PFSK-1 (cell line): ENCODE measurements around the gene MAML2.

ENCODE experiments used
- FOXP2 ChIP-seq: optimal IDR thresholded peaks from 2 replicates; pipeline ENCODE3; 2011; ENCODE audit warnings: borderline replicate concordance, control low read depth, inconsistent platforms; ENCODE audit not compliant: insufficient read depth; ENCODE audit errors: extremely low read length, extremely low read depth
- POLR2AphosphoS5 ChIP-seq: IDR thresholded peaks from 2 replicates; pipeline ENCODE4 v1.6.1; 2012; ENCODE audit warnings: low read depth, mild to moderate bottlenecking, control low read depth, low read length, moderate library complexity
- SIN3A ChIP-seq: IDR thresholded peaks from 2 replicates; pipeline ENCODE4 v1.6.1; 2012; ENCODE audit warnings: mild to moderate bottlenecking, low read length, moderate library complexity, borderline replicate concordance; ENCODE audit not compliant: insufficient read depth
- TAF1 ChIP-seq: IDR thresholded peaks from 2 replicates; pipeline ENCODE4 v1.6.1; 2012; ENCODE audit warnings: low read length, control low read depth, borderline replicate concordance; ENCODE audit not compliant: insufficient read depth
- TF ChIP-seq, protein P1 (sequence below), 2 experiments: IDR thresholded peaks; 2 replicates each; pipeline versions ENCODE4 v1.6.1 to v1.8.0; 2011 to 2012; ENCODE audit warnings: low read depth in 2 of 2, low read length in 2 of 2, control low read depth in 1 of 2, inconsistent platforms in 1 of 2, mild to moderate bottlenecking in 1 of 2, moderate library complexity in 1 of 2; ENCODE audit not compliant: insufficient read depth in 1 of 2

MAML2 gene

DNA sequence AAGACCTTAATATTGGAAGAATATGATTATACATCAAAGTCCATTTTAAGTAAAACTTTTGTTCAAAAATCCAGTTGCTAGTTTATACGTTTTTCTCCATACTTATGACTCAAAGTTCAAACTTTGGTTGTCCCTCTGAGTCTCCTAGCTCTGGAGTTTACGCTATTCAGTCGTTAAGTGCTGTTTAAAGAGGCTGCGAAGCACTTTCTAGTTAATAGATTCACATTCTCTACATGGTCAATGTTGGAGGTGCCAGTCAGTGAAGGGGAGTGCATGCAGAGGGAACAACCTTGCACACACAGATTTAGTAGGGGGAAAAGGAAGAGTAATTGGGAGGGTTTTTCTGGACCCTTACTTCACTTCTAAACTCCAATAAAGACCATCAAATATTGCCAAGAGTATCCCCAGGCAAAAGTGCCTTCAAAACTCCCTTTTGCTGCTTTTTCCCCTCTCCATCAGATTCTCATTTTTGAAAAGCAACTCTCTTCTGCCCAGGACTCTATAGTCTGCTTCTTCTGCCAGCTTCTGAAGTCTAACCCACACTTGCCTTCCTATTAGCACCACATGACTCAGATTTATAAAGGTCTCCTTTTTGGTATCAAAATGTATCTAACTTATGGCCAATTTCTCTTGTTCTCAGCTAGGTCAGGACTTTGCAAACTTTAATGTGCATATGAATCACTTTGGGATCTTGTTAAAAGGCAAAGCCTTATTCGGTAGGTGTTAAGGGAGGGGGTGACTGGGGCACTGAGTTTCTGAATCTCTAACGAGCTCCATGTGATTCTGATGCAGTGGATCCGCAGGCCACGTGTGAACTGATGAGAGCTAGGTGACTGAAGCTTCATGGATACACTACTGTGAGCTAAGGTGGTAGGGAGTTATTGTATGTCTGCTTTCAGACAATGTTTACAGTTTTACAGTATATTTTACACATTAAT is 322.9 kb downstream of the MAML2 start:
- TF ChIP-seq SIN3A (no peak), FOXP2 (no peak), POLR2AphosphoS5 (no peak), TAF1 (no peak)
- TF ChIP-seq, protein P1, sequence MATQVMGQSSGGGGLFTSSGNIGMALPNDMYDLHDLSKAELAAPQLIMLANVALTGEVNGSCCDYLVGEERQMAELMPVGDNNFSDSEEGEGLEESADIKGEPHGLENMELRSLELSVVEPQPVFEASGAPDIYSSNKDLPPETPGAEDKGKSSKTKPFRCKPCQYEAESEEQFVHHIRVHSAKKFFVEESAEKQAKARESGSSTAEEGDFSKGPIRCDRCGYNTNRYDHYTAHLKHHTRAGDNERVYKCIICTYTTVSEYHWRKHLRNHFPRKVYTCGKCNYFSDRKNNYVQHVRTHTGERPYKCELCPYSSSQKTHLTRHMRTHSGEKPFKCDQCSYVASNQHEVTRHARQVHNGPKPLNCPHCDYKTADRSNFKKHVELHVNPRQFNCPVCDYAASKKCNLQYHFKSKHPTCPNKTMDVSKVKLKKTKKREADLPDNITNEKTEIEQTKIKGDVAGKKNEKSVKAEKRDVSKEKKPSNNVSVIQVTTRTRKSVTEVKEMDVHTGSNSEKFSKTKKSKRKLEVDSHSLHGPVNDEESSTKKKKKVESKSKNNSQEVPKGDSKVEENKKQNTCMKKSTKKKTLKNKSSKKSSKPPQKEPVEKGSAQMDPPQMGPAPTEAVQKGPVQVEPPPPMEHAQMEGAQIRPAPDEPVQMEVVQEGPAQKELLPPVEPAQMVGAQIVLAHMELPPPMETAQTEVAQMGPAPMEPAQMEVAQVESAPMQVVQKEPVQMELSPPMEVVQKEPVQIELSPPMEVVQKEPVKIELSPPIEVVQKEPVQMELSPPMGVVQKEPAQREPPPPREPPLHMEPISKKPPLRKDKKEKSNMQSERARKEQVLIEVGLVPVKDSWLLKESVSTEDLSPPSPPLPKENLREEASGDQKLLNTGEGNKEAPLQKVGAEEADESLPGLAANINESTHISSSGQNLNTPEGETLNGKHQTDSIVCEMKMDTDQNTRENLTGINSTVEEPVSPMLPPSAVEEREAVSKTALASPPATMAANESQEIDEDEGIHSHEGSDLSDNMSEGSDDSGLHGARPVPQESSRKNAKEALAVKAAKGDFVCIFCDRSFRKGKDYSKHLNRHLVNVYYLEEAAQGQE (IDR thresholded peaks at IDR 0.05; ENCODE audit: insufficient read depth in 1 of 2, low read depth in 2 of 2, low read length in 2 of 2), result no peak

DNA sequence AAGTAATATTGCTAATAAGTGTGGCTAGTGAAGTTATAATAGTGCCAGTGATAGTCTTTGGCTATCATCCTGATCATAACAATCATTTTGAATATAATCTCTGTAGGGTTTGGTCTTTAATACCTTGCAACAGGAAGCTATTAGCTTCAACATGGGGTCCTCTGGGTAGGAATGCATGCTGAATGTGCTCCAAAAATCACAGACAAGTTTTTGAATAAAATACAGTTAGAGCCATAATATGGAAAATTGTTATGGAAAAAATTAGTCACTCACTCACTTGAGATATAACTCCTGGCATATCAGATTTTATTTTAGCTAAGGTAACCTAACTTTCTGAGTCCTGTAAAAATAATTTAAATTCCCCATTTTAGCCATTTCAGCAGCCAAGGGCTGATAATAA is 323.7 kb downstream of the MAML2 start:
- TF ChIP-seq, protein P1 (IDR thresholded peaks at IDR 0.05; ENCODE audit: insufficient read depth in 1 of 2, low read depth in 2 of 2, low read length in 2 of 2), result no peak
- no peak for TF ChIP-seq SIN3A
- no peak for TF ChIP-seq TAF1
- TF ChIP-seq FOXP2, result no peak
- no peak for TF ChIP-seq POLR2AphosphoS5

DNA sequence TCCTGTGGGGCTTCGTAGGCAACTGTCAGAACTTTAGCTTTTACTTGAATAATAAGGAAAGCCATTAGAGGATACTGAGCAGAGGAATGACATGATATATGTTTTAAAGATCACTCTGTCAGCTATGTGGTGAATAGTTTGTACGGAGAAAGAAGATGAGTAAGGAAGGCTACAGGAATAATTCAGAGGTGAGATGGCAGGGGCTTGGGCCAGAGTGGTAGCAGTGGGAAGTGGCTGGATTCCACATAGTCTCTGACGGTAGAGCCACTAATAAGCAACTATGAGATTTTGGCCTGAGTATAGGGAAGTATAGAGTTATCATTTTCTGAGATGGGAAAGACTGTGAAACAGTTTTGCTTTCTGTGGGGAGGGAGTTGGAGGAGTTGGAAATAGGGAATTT is 325.1 kb downstream of the MAML2 start:
- TF ChIP-seq SIN3A, result no peak
- TF ChIP-seq TAF1, result no peak
- TF ChIP-seq, protein P1 (IDR thresholded peaks at IDR 0.05; ENCODE audit: insufficient read depth in 1 of 2, low read depth in 2 of 2, low read length in 2 of 2), result no peak
- no peak for TF ChIP-seq POLR2AphosphoS5
- TF ChIP-seq FOXP2, result no peak

GRCh38 chr11:96016978-96017502 is 326.0 kb downstream of the MAML2 start:
- TF ChIP-seq POLR2AphosphoS5, result no peak
- TF ChIP-seq, protein P1 (IDR thresholded peaks at IDR 0.05; ENCODE audit: insufficient read depth in 1 of 2, low read depth in 2 of 2, low read length in 2 of 2), result no peak
- TF ChIP-seq TAF1, result no peak
- no peak for TF ChIP-seq SIN3A
- no peak for TF ChIP-seq FOXP2
